Panc1 (cell line): ENCODE results near the gene TBX4. TPM values are rescaled to one million over a fixed set of nuclear protein-coding genes. Genes with fewer than 3 reads are reported as not detected.
A peak's percentile ranks its signal among the peaks of the same experiment; 100 is the strongest.

Source experiments
- ATAC-seq: fragments of 200-7000 bp; cut with Tn5 transposase; 2 replicates; pipeline ENCODE4 v1.9.1; 2020; ENCODE audit warnings: mild to moderate bottlenecking, moderate library complexity
- BruUV-seq: library from RNA; stranded (reverse); fragments of 400-500 nt; replicated peaks from 2 replicates; lab custom pipeline; 2021; lab: Mats Ljungman, UMichigan
- CTCF ChIA-PET: fragments of 300-600 bp; sonication (Branson Sonifier 250); formaldehyde crosslinking; loops from one replicate; lab custom pipeline; 2022; ENCODE audit warnings: antibody characterized with exemption; lab: Charles Lee
- POLR2A ChIA-PET: fragments of 300-600 bp; sonication (Branson Sonifier 250); formaldehyde crosslinking; loops from one replicate; lab custom pipeline; 2022; ENCODE audit warnings: antibody characterized with exemption; lab: Charles Lee
- DNase-seq: peaks from one replicate; pipeline ENCODE4 v3.0.0-alpha.2; 2010; ENCODE audit warnings: low read depth, low spot score
- H3K27ac ChIP-seq: 2 replicates; pipeline ENCODE4 v1.5.1; 2011; ENCODE audit warnings: mild to moderate bottlenecking, low read length, inconsistent platforms
- H3K27me3 ChIP-seq: fragments of 200-500 bp; sonication (Bioruptor generic); 2 replicates; pipeline ENCODE4 v1.6.0; 2014; ENCODE audit warnings: low read length, inconsistent platforms; ENCODE audit not compliant: control insufficient read depth, insufficient read depth
- H3K36me3 ChIP-seq: fragments of 200-500 bp; sonication (Bioruptor generic); 2 replicates; pipeline ENCODE4 v1.5.1; 2014; ENCODE audit warnings: inconsistent platforms, mild to moderate bottlenecking, low read length, moderate library complexity; ENCODE audit not compliant: control insufficient read depth, insufficient read depth
- H3K4me1 ChIP-seq: 2 replicates; pipeline ENCODE4 v1.5.1; 2011; ENCODE audit warnings: inconsistent platforms, mild to moderate bottlenecking, low read length, moderate library complexity; ENCODE audit not compliant: control insufficient read depth, insufficient read depth
- H3K4me3 ChIP-seq, 2 experiments: 2 replicates each; pipeline ENCODE4 v1.5.1; 2011 to 2012; ENCODE audit warnings: low read depth in 2 of 2, low read length in 2 of 2, mild to moderate bottlenecking in 2 of 2, inconsistent platforms in 1 of 2, moderate library complexity in 1 of 2
- H3K9me3 ChIP-seq: fragments of 200-500 bp; sonication (Bioruptor generic); 2 replicates; pipeline ENCODE4 v1.5.1; 2014; ENCODE audit warnings: low read depth, mild to moderate bottlenecking, inconsistent platforms, low read length, moderate library complexity; ENCODE audit not compliant: control insufficient read depth, insufficient read depth
- CTCF ChIP-seq: fragments of 450-650 bp; IDR thresholded peaks from 2 replicates; pipeline ENCODE4 v1.5.1; 2017; ENCODE audit warnings: mild to moderate bottlenecking
- POLR2AphosphoS5 ChIP-seq: IDR thresholded peaks from 2 replicates; pipeline ENCODE4 v1.6.1; 2012; ENCODE audit warnings: mild to moderate bottlenecking, low read depth, low read length, moderate library complexity
- REST ChIP-seq, 2 experiments: IDR thresholded peaks; 2 replicates each; pipeline ENCODE4 v1.6.1; 2011 to 2012; ENCODE audit warnings: low read depth in 2 of 2, control low read depth in 1 of 2, low read length in 1 of 2, mild to moderate bottlenecking in 1 of 2, moderate library complexity in 1 of 2; ENCODE audit not compliant: insufficient read depth in 1 of 2
- SIN3A ChIP-seq: IDR thresholded peaks from 2 replicates; pipeline ENCODE4 v1.6.1; 2012; ENCODE audit warnings: low read depth, mild to moderate bottlenecking, low read length, moderate library complexity, borderline replicate concordance; ENCODE audit not compliant: insufficient read depth
- TCF7L2 ChIP-seq: IDR thresholded peaks from 2 replicates; pipeline ENCODE4 v1.6.1; 2011; ENCODE audit warnings: mild to moderate bottlenecking, low read depth, low read length, inconsistent platforms
- in situ Hi-C: cut with HindIII; loops from 2 replicates; pipeline ENCODE4 v1.10.0; 2016; ENCODE audit warnings: low sequenced_read_pairs, low pct_unique_long_range_greater_than_20kb
- intact Hi-C: fragments of 100-400 bp; cut with micrococcal nuclease; formaldehyde crosslinking; loops from one replicate; pipeline ENCODE4 v1.10.0; 2022; ENCODE audit not compliant: unreplicated experiment
- total RNA-seq: library from RNA; stranded (reverse); gene quantifications from one replicate; pipeline ENCODE4 v1.2.1, GENCODE V29; 2021; ENCODE audit not compliant: unreplicated experiment

Gene TBX4
- total RNA-seq, 1 experiment from 2014 or later, result not detected

- DNase-seq, result no peak
- CTCF ChIA-PET, result no interaction called here
- Histone ChIP-seq H3K4me3 (no peak overlapping the region), H3K9me3 (no peaks in the 10 kb centered on the region), H3K27me3 (no peaks in the 10 kb centered on the region), H3K4me1 (no peaks in the 10 kb centered on the region; the same call in 1 of the 2 replicates), H3K27ac (no peak overlapping the region), H3K36me3 (no peaks in the 10 kb centered on the region)
- intact Hi-C loops (no loop called here), in situ Hi-C loops (no loop called here)
- BruUV-seq, result no TSS peak
- ATAC-seq, result no peak
- TF ChIP-seq POLR2AphosphoS5 (no peak), CTCF (no peak), REST (IDR thresholded peaks at IDR 0.05; ENCODE audit: insufficient read depth in 1 of 2, low read depth in 2 of 2, low read length in 1 of 2) (no peak), SIN3A (no peak), TCF7L2 (no peak)
- POLR2A ChIA-PET, result no interaction called here
These were observed 36.9 kb downstream of the TBX4 start for GRCh38 chr17:61488878-61489718.

GRCh38 chr17:61489719-61490490, 37.7 kb downstream of the TBX4 start:
- intact Hi-C loops, result no loop called here
- ATAC-seq (0 out of 2 replicates have a peak, but pooled peaks have one; percentile 28), DNase-seq (no peak)
- Histone ChIP-seq H3K27ac (no peak overlapping the region), H3K4me1 (no peaks in the 10 kb centered on the region; the same call in 1 of the 2 replicates), H3K27me3 (no peaks in the 10 kb centered on the region), H3K4me3 (no peak overlapping the region), H3K36me3 (no peaks in the 10 kb centered on the region), H3K9me3 (no peaks in the 10 kb centered on the region)
- in situ Hi-C loops, result no loop called here
- BruUV-seq, result no TSS peak
- no peak for TF ChIP-seq POLR2AphosphoS5
- no peak for TF ChIP-seq REST (IDR thresholded peaks at IDR 0.05; ENCODE audit: insufficient read depth in 1 of 2, low read depth in 2 of 2, low read length in 1 of 2)
- TF ChIP-seq SIN3A, result no peak
- TF ChIP-seq CTCF, result no peak
- no peak for TF ChIP-seq TCF7L2
- ChIA-PET POLR2A (interaction anchor here (0.6 kb wide), 1 partner anchor 597 kb away, joined by 3 read pairs; no protein-coding TSS in a partner anchor), CTCF (no interaction called here)
